Parathyroid adenoma (tissue), 2 donors: ENCODE measurements around the gene PA2G4.

Experiments
- H2AFZ ChIP-seq: fragments of 300-600 bp; sonication (generic); one replicate; pipeline ENCODE4 v1.7.0; 2017; ENCODE audit warnings: antibody characterized with exemption, mild to moderate bottlenecking
- H3K27ac ChIP-seq: fragments of 300-600 bp; sonication (generic); one replicate; pipeline ENCODE4 v1.7.0; 2017
- H3K27me3 ChIP-seq: fragments of 300-600 bp; sonication (generic); one replicate; pipeline ENCODE4 v1.7.0; 2017; ENCODE audit warnings: low read length; ENCODE audit not compliant: control insufficient read depth, insufficient read depth
- H3K36me3 ChIP-seq: fragments of 300-600 bp; sonication (generic); one replicate; pipeline ENCODE4 v1.7.0; 2017; ENCODE audit warnings: low read length; ENCODE audit not compliant: control insufficient read depth, insufficient read depth
- H3K4me1 ChIP-seq: fragments of 300-600 bp; sonication (generic); one replicate; pipeline ENCODE4 v1.7.0; 2017; ENCODE audit warnings: control low read depth
- H3K4me2 ChIP-seq: fragments of 300-600 bp; sonication (generic); one replicate; pipeline ENCODE4 v1.7.0; 2017; ENCODE audit warnings: low read length
- H3K4me3 ChIP-seq: fragments of 300-600 bp; sonication (generic); one replicate; pipeline ENCODE4 v1.7.0; 2017; ENCODE audit warnings: low read depth, low read length
- H3K79me2 ChIP-seq: fragments of 300-600 bp; sonication (generic); one replicate; pipeline ENCODE4 v1.7.0; 2017; ENCODE audit warnings: control low read depth
- H3K9ac ChIP-seq: fragments of 300-600 bp; sonication (generic); one replicate; pipeline ENCODE4 v1.7.0; 2017; ENCODE audit warnings: mild to moderate bottlenecking
- H3K9me3 ChIP-seq: fragments of 300-600 bp; sonication (generic); one replicate; pipeline ENCODE4 v1.7.0; 2017; ENCODE audit warnings: low read length; ENCODE audit not compliant: control insufficient read depth
- TF ChIP-seq, protein P1 (sequence below): fragments of 300-600 bp; sonication (generic); IDR thresholded peaks from one replicate; pipeline ENCODE4 v1.7.0; 2017; ENCODE audit warnings: antibody characterized with exemption, mild to moderate bottlenecking
- donor health status: primary hyperparathyroidism.

The PA2G4 gene

DNA sequence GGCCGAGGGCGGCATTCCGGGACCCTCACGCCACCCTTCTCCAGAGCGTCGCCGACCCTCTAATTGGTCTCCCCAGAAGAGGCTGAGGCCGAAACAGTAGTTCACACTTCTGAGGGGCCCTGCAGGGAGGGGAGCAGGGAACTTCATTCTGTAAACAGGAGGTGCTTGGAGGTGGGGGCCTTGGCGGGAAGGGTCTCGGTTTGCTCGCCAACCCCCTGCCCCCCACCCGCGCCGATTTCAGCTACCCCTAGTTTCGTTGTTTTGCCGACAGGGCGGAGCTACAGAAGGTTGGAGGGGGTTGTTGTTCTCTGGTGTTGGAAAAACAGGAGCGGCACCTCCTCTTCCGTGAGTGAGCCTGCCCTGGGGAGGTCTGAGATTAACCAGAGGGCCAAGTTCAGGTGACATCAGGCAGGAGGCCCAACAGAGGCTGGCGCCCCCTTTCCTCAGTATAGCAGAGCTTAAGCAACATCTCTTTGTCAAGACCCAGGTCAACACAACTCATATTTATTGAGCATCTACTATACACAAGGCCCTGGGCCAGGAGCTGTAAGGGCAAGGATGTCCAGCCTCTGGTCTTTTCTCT, 23.7 kb upstream of the PA2G4 start:
- Histone ChIP-seq H3K9ac (no peak overlapping the region), H3K27ac (peak overlapping the region; percentile 80), H3K4me1 (peaks cover 3% of the 10 kb centered on the region)

DNA sequence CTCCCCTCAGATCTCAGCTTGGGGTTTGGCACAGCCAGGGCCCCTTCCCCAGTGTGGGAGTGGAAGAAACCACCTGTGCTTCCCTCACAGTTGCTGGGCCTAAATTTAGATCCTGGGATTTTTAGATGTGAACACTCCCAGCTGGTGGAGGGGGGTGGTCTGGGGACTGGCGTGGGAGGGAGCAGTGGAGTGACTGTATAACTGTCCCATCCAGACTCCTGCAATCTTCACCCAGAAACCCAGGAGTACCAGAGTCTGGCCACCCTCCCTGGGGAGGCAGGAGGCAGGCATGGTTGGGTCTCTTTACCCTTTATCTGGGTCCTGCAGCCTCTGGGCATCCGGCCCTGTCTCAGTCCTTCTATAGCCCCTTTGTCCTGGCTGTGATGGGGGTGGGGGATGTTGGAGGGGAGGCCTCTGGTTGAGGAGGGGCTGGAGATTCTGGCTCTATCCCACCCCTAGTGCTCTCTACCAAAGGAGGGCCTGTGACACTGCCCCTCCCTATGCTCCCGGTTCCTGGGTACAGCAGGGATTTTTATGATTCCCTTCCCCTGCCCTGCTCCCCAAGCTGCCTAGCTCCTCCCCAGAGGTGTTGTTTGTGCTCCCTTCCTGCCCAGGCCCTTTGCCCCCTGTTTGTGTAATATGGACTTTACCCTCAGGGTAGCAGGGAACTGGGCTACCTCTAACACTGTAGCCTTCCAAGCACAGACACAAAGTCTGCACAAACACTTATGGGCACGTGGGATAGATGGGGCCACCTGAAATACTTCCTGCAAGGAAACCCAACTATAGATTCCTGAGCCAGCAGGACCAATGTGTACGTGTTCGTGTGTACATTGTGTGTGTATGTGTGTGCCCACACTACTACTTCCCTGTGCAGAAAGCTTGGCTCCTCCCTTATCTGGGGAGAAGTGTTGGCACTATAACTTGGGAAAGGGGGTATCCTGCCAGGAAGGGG, 22.7 kb upstream of the PA2G4 start:
- H3K27ac ChIP-seq: no peak overlapping the region
- TF ChIP-seq, protein P1, sequence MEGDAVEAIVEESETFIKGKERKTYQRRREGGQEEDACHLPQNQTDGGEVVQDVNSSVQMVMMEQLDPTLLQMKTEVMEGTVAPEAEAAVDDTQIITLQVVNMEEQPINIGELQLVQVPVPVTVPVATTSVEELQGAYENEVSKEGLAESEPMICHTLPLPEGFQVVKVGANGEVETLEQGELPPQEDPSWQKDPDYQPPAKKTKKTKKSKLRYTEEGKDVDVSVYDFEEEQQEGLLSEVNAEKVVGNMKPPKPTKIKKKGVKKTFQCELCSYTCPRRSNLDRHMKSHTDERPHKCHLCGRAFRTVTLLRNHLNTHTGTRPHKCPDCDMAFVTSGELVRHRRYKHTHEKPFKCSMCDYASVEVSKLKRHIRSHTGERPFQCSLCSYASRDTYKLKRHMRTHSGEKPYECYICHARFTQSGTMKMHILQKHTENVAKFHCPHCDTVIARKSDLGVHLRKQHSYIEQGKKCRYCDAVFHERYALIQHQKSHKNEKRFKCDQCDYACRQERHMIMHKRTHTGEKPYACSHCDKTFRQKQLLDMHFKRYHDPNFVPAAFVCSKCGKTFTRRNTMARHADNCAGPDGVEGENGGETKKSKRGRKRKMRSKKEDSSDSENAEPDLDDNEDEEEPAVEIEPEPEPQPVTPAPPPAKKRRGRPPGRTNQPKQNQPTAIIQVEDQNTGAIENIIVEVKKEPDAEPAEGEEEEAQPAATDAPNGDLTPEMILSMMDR: no peak
- H3K4me3 ChIP-seq: peak overlapping the region; percentile 75
- H3K9ac ChIP-seq: no peak overlapping the region
- H3K9me3 ChIP-seq: no peaks in the 10 kb centered on the region
- H3K79me2 ChIP-seq: no peaks in the 10 kb centered on the region
- no peak overlapping the region for H2AFZ ChIP-seq
- peaks cover 8% of the 10 kb centered on the region for H3K4me1 ChIP-seq
- peak overlapping the region; percentile 98 for H3K4me2 ChIP-seq
- H3K27me3 ChIP-seq: no peaks in the 10 kb centered on the region
- H3K36me3 ChIP-seq: no peaks in the 10 kb centered on the region

More for the DNA sequence above, 23.7 kb upstream of the PA2G4 start:
- Histone ChIP-seq H3K4me3 (peak overlapping the region; percentile 75), H3K9me3 (no peaks in the 10 kb centered on the region), H2AFZ (peak overlapping the region; percentile 95), H3K4me2 (peak overlapping the region; percentile 98), H3K27me3 (no peaks in the 10 kb centered on the region), H3K36me3 (no peaks in the 10 kb centered on the region), H3K79me2 (no peaks in the 10 kb centered on the region)
- TF ChIP-seq, protein P1: no peak

DNA sequence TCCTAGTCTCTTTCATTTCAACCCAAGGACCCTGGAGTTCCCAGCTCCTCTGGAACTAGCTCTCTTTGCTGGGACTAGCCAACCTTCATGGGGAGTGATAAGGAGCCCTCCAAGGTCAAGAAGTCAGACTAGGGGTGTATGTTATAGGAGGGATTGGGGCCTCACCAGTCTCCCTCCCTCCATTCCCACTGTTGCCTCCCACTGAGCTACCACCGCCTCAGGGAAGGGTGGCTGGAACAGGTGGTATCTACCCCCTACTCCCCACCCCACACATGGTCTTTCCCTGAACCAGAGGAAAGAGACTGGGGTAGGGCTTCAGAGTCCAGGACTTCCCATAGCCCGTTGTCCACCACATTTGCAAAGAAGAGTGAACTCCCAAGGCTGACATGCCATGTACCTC, 22.0 kb upstream of the PA2G4 start:
- H3K9ac ChIP-seq: no peak overlapping the region
- H3K4me3 ChIP-seq: no peak overlapping the region

DNA sequence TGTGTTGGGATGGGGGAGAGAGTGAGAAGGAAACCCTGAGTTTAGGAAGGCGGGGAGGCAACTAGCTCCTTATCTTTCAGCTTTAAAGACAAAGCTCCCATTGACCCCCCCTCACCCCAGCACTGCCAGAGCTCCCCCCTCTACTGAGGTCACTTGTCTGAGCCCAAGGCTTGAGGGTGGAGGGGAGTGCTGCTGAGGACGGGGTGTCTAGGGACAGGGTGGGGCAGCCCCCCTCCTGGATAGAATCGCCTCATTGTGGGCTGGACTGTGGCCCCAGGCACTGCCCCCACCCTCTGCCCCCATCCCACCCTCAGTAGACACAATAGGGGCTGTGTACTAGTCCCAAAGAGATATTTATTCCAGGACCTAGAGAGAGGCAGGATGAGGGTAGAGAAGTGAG, 21.4 kb upstream of the PA2G4 start:
- no peak overlapping the region for H3K4me2 ChIP-seq
- no peaks in the 10 kb centered on the region for H3K79me2 ChIP-seq
- H3K27me3 ChIP-seq: no peaks in the 10 kb centered on the region
- H3K9ac ChIP-seq: no peak overlapping the region
- peaks cover 8% of the 10 kb centered on the region for H3K4me1 ChIP-seq
- TF ChIP-seq, protein P1: no peak
- no peaks in the 10 kb centered on the region for H3K36me3 ChIP-seq
- no peak overlapping the region for H3K4me3 ChIP-seq
- H3K9me3 ChIP-seq: no peaks in the 10 kb centered on the region
- H3K27ac ChIP-seq: no peak overlapping the region
- H2AFZ ChIP-seq: no peak overlapping the region

More for the DNA sequence above, 22.0 kb upstream of the PA2G4 start:
- TF ChIP-seq, protein P1: no peak
- Histone ChIP-seq H2AFZ (no peak overlapping the region), H3K27ac (no peak overlapping the region), H3K4me2 (peak overlapping the region; percentile 98), H3K36me3 (no peaks in the 10 kb centered on the region), H3K4me1 (peaks cover 8% of the 10 kb centered on the region), H3K79me2 (no peaks in the 10 kb centered on the region), H3K27me3 (no peaks in the 10 kb centered on the region), H3K9me3 (no peaks in the 10 kb centered on the region)
